IMR-90 (cell line): ENCODE data around the gene TEX44. TPM values are rescaled to one million over a fixed set of nuclear protein-coding genes. Genes with fewer than 3 reads are reported as not detected.

ENCODE experiments used
- MXI1 ChIP-seq: IDR thresholded peaks from 2 replicates; pipeline ENCODE4 v1.6.1; 2012; ENCODE audit warnings: low read depth, mild to moderate bottlenecking, low read length, moderate library complexity, borderline replicate concordance
- RFX5 ChIP-seq: IDR thresholded peaks from 2 replicates; pipeline ENCODE4 v1.8.0; 2012; ENCODE audit warnings: low read depth, mild to moderate bottlenecking, low read length, moderate library complexity
- polyA plus RNA-seq, 3 experiments: library from polyadenylated mRNA; depleted of rRNA; stranded (reverse); fragments of >200 nt; gene quantifications; 2 replicates each; pipeline ENCODE4 v1.2.3, GENCODE V29; 2012; ENCODE audit warnings: low replicate concordance in 1 of 3
- total RNA-seq: library from RNA; depleted of rRNA; stranded (reverse); fragments of >200 nt; gene quantifications from 2 replicates; pipeline ENCODE4 v1.2.3, GENCODE V29; 2012
- TF ChIP-seq, protein P1 (sequence below): fragments of 150-350 bp; IDR thresholded peaks from 2 replicates; pipeline ENCODE4 v1.6.1; 2017; ENCODE audit warnings: mild to moderate bottlenecking, antibody characterized with exemption, low read length, low read depth

Gene TEX44
- total and polyA plus RNA-seq, 2 of the 4 experiments (the other 2 are of a cell fraction): not detected

DNA sequence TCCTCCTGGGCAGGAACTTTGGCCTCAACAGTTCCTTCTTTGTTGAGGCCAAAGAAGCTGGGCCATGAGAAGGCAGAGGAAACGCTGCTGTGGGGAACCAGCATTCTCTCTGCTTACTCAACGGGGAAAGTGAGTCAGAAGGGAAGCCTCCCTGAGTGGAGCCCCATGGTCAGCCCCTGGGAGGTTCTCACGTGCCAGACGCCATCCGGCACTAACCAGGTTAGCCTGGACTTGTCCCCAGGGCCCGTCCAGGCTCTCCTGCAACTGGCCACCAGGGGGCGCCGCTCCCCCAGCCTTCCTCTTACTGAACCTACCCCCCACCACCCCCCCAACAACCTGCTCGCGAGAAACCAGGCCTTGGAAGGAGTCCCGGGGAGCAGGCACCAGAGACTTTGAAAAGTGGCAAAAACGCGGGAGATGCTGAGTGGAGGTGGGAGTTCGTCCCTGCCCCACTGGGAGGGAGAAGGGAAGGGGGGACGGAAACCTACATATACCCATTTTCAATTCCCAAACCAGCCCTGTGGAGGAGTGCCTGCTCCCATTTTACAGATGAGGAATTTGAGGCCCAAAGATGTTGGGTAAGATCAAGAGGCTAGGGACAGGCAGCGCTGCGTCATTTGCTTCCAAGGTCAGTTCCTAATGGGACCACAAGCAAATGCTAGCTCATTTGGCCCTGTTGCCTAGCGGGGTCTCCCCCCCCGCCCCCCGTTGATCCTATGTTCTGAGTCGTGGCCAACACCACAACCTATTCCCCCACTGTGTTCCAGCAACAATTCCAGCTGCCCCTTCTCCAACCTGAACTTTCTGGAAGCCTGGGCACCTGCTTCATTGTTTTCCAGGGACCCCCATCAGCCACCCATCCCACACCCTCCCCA, 20.0 kb downstream of the TEX44 start (continued):
- TF ChIP-seq, protein P1, sequence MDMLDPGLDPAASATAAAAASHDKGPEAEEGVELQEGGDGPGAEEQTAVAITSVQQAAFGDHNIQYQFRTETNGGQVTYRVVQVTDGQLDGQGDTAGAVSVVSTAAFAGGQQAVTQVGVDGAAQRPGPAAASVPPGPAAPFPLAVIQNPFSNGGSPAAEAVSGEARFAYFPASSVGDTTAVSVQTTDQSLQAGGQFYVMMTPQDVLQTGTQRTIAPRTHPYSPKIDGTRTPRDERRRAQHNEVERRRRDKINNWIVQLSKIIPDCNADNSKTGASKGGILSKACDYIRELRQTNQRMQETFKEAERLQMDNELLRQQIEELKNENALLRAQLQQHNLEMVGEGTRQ: peak; percentile 71
- TF ChIP-seq MXI1: 0 out of 2 replicates have a peak, but pooled peaks have one; percentile 55
- TF ChIP-seq RFX5: peak; percentile 8; the same call in 1 of the 2 replicates
